ENCODE measurements around the gene CELF4.

- TF ChIP-seq EZH2 (IDR thresholded peaks at IDR 0.05; ENCODE audit: borderline replicate concordance, low read depth, low read length, severe bottlenecking) (no peak), CTCF (IDR thresholded peaks at IDR 0.05; ENCODE audit: borderline replicate concordance, extremely low read depth, low read length, poor library complexity, severe bottlenecking) (no peak)
Measured at GRCh38 chr18:37489011-37489410, 76.6 kb downstream of the CELF4 start.

Measured in DND-41 (cell line).